Karpas-422 (cell line): ENCODE results near the gene TDRD9. TPM values are rescaled to one million over a fixed set of nuclear protein-coding genes. Genes with fewer than 3 reads are reported as not detected.
"Not testable (repeated sequence)": the region's sequence is repeated elsewhere in the genome, so short reads cannot be mapped to it uniquely, and the experiment has no call there.

Experiments
- DNase-seq: peaks from one replicate; pipeline ENCODE4 v3.0.0-alpha.2; 2015
- H2AFZ ChIP-seq: fragments of 200-600 bp; sonication (generic); 2 replicates; pipeline ENCODE4 v1.6.1; 2014; ENCODE audit warnings: antibody characterized with exemption, low read length, mixed read lengths
- H3K27ac ChIP-seq: fragments of 200-600 bp; sonication (generic); 2 replicates; pipeline ENCODE4 v1.5.1; 2014; ENCODE audit warnings: mild to moderate bottlenecking, low read length, moderate library complexity
- H3K27me3 ChIP-seq: fragments of 200-600 bp; sonication (generic); 2 replicates; pipeline ENCODE4 v1.6.1; 2014; ENCODE audit warnings: low read length, mixed read lengths
- H3K36me3 ChIP-seq: fragments of 200-600 bp; sonication (generic); 2 replicates; pipeline ENCODE4 v1.6.1; 2014; ENCODE audit warnings: low read length, mixed read lengths; ENCODE audit not compliant: insufficient read depth
- H3K4me1 ChIP-seq: fragments of 200-600 bp; sonication (generic); 2 replicates; pipeline ENCODE4 v1.6.1; 2014; ENCODE audit warnings: mild to moderate bottlenecking, low read length, mixed read lengths
- H3K4me2 ChIP-seq: fragments of 200-600 bp; sonication (generic); 2 replicates; pipeline ENCODE4 v1.6.1; 2014; ENCODE audit warnings: low read length, low read depth, mild to moderate bottlenecking; ENCODE audit not compliant: poor library complexity, severe bottlenecking
- H3K4me3 ChIP-seq: fragments of 200-600 bp; sonication (generic); 2 replicates; pipeline ENCODE4 v1.5.1; 2014; ENCODE audit warnings: mild to moderate bottlenecking, antibody characterized with exemption, low read length, mixed read lengths
- H3K79me2 ChIP-seq: fragments of 200-600 bp; sonication (generic); 2 replicates; pipeline ENCODE4 v1.6.1; 2014; ENCODE audit warnings: mild to moderate bottlenecking, low read length, mixed read lengths
- H3K9ac ChIP-seq: fragments of 200-600 bp; sonication (generic); 2 replicates; pipeline ENCODE4 v1.6.0; 2014; ENCODE audit warnings: low read length
- H3K9me2 ChIP-seq: fragments of 200-600 bp; sonication (generic), shearing (Covaris generic); replicated peaks from 2 replicates; pipeline ENCODE4 v1.6.0; 2014; ENCODE audit warnings: mild to moderate bottlenecking, low read length, moderate library complexity; ENCODE audit not compliant: insufficient read depth
- H3K9me3 ChIP-seq: fragments of 300-700, 200-600 bp; sonication (generic); 2 replicates; pipeline ENCODE4 v1.6.1; 2014; ENCODE audit warnings: low read length, mixed read lengths
- H4K20me1 ChIP-seq: fragments of 200-600 bp; sonication (generic); 2 replicates; pipeline ENCODE4 v1.6.1; 2014; ENCODE audit warnings: mild to moderate bottlenecking, antibody characterized with exemption, low read length, low read depth; ENCODE audit not compliant: insufficient read depth
- total RNA-seq: library from RNA; depleted of rRNA; stranded (reverse); fragments of >200 nt; shearing (Covaris generic); gene quantifications from 2 replicates; pipeline ENCODE4 v1.2.3, GENCODE V29; 2014; ENCODE audit warnings: low replicate concordance

The TDRD9 gene
- total RNA-seq, 1 experiment from 2014 or later, result not detected

GRCh38 chr14:103884854-103885253, 43.4 kb upstream of the TDRD9 start:
- no peaks in the 10 kb centered on the region for H3K36me3 ChIP-seq
- no peak overlapping the region for H2AFZ ChIP-seq
- H3K79me2 ChIP-seq, result no peaks in the 10 kb centered on the region
- H3K9me2 ChIP-seq, result no peaks in the 10 kb centered on the region
- no peak overlapping the region for H3K27ac ChIP-seq
- H3K4me1 ChIP-seq, result no peaks in the 10 kb centered on the region
- no peak overlapping the region for H3K4me2 ChIP-seq
- no peak overlapping the region for H3K4me3 ChIP-seq
- no peak overlapping the region for H3K9ac ChIP-seq
- H4K20me1 ChIP-seq, result no peaks in the 10 kb centered on the region
- DNase-seq, result no peak
- H3K9me3 ChIP-seq, result no peaks in the 10 kb centered on the region
- no peaks in the 10 kb centered on the region for H3K27me3 ChIP-seq

- H3K36me3 ChIP-seq, result no peaks in the 10 kb centered on the region
- DNase-seq, result no peak
- H3K9me3 ChIP-seq, result no peaks in the 10 kb centered on the region
- H3K27ac ChIP-seq, result no peak overlapping the region
- no peak overlapping the region for H3K4me3 ChIP-seq
- no peaks in the 10 kb centered on the region for H3K79me2 ChIP-seq
- H2AFZ ChIP-seq, result no peak overlapping the region
- no peaks in the 10 kb centered on the region for H3K27me3 ChIP-seq
- H3K4me1 ChIP-seq, result no peaks in the 10 kb centered on the region
- no peaks in the 10 kb centered on the region for H4K20me1 ChIP-seq
- no peak overlapping the region for H3K9ac ChIP-seq
- H3K9me2 ChIP-seq, result no peaks in the 10 kb centered on the region
- H3K4me2 ChIP-seq, result no peak overlapping the region
These were observed 42.7 kb upstream of the TDRD9 start for GRCh38 chr14:103885509-103885932.

GRCh38 chr14:103886304-103887169, 41.7 kb upstream of the TDRD9 start:
- Histone ChIP-seq H3K27me3 (no peaks in the 10 kb centered on the region), H3K27ac (no peak overlapping the region), H3K79me2 (no peaks in the 10 kb centered on the region), H3K4me1 (no peaks in the 10 kb centered on the region), H4K20me1 (no peaks in the 10 kb centered on the region), H3K9me3 (no peaks in the 10 kb centered on the region), H3K36me3 (no peaks in the 10 kb centered on the region), H3K9ac (no peak overlapping the region), H3K4me3 (no peak overlapping the region), H3K9me2 (no peaks in the 10 kb centered on the region), H3K4me2 (no peak overlapping the region), H2AFZ (no peak overlapping the region)
- no peak for DNase-seq

- Histone ChIP-seq H3K9me3 (no peaks in the 10 kb centered on the region), H3K4me3 (no peak overlapping the region), H3K79me2 (no peaks in the 10 kb centered on the region), H3K27ac (no peak overlapping the region), H4K20me1 (no peaks in the 10 kb centered on the region), H3K4me1 (no peaks in the 10 kb centered on the region), H3K36me3 (no peaks in the 10 kb centered on the region), H3K9ac (no peak overlapping the region), H2AFZ (no peak overlapping the region), H3K4me2 (no peak overlapping the region), H3K9me2 (no peaks in the 10 kb centered on the region), H3K27me3 (no peaks in the 10 kb centered on the region)
- no peak for DNase-seq
These were observed 41.1 kb upstream of the TDRD9 start for GRCh38 chr14:103887170-103887501.

- no peaks in the 10 kb centered on the region for H3K36me3 ChIP-seq
- no peaks in the 10 kb centered on the region for H3K9me2 ChIP-seq
- no peaks in the 10 kb centered on the region for H3K4me1 ChIP-seq
- H2AFZ ChIP-seq, result no peak overlapping the region
- no peaks in the 10 kb centered on the region for H3K27me3 ChIP-seq
- no peak overlapping the region for H3K4me3 ChIP-seq
- no peak overlapping the region for H3K27ac ChIP-seq
- H3K4me2 ChIP-seq, result no peak overlapping the region
- H3K9me3 ChIP-seq, result no peaks in the 10 kb centered on the region
- H3K9ac ChIP-seq, result no peak overlapping the region
- no peaks in the 10 kb centered on the region for H3K79me2 ChIP-seq
- DNase-seq, result no peak
- no peaks in the 10 kb centered on the region for H4K20me1 ChIP-seq
These were observed 40.6 kb upstream of the TDRD9 start for GRCh38 chr14:103887557-103888115.

GRCh38 chr14:103889002-103889312, 39.3 kb upstream of the TDRD9 start:
- not testable (repeated sequence) for H3K9ac ChIP-seq, H3K79me2 ChIP-seq, H3K4me3 ChIP-seq, DNase-seq, H2AFZ ChIP-seq, H3K9me3 ChIP-seq, H3K9me2 ChIP-seq, H3K4me2 ChIP-seq, H4K20me1 ChIP-seq, H3K27ac ChIP-seq, H3K4me1 ChIP-seq, H3K27me3 ChIP-seq, H3K36me3 ChIP-seq

GRCh38 chr14:103889313-103890051, 38.8 kb upstream of the TDRD9 start:
- Histone ChIP-seq H3K4me1 (no peaks in the 10 kb centered on the region), H3K36me3 (no peaks in the 10 kb centered on the region), H3K79me2 (no peaks in the 10 kb centered on the region), H3K9ac (no peak overlapping the region), H3K27ac (no peak overlapping the region), H3K4me3 (no peak overlapping the region), H3K9me3 (no peaks in the 10 kb centered on the region), H4K20me1 (no peaks in the 10 kb centered on the region), H3K4me2 (no peak overlapping the region), H3K9me2 (no peaks in the 10 kb centered on the region), H2AFZ (no peak overlapping the region), H3K27me3 (no peaks in the 10 kb centered on the region)
- DNase-seq, result no peak

GRCh38 chr14:103890052-103890371, 38.2 kb upstream of the TDRD9 start:
- H3K4me2 ChIP-seq, result no peak overlapping the region
- no peaks in the 10 kb centered on the region for H4K20me1 ChIP-seq
- no peaks in the 10 kb centered on the region for H3K4me1 ChIP-seq
- H2AFZ ChIP-seq, result no peak overlapping the region
- H3K4me3 ChIP-seq, result no peak overlapping the region
- no peaks in the 10 kb centered on the region for H3K9me2 ChIP-seq
- H3K27ac ChIP-seq, result no peak overlapping the region
- no peak overlapping the region for H3K9ac ChIP-seq
- no peaks in the 10 kb centered on the region for H3K36me3 ChIP-seq
- no peaks in the 10 kb centered on the region for H3K27me3 ChIP-seq
- H3K9me3 ChIP-seq, result no peaks in the 10 kb centered on the region
- no peaks in the 10 kb centered on the region for H3K79me2 ChIP-seq
- DNase-seq, result no peak
